Kidney epithelial cell (primary cell): ENCODE measurements around the gene TTLL6. TPM values are rescaled to one million over a fixed set of nuclear protein-coding genes. Genes with fewer than 3 reads are reported as not detected.

Experiments used
- DNase-seq: peaks from one replicate; pipeline ENCODE4 v3.0.0-alpha.2; 2010; ENCODE audit warnings: low read depth
- H3K27me3 ChIP-seq: 2 replicates; pipeline ENCODE4 v1.6.0; 2011; ENCODE audit warnings: low read length; ENCODE audit not compliant: control insufficient read depth, insufficient read depth
- H3K36me3 ChIP-seq: 2 replicates; pipeline ENCODE4 v1.5.1; 2011; ENCODE audit warnings: low read length; ENCODE audit not compliant: control insufficient read depth, insufficient read depth
- H3K4me3 ChIP-seq: 2 replicates; pipeline ENCODE4 v1.5.1; 2011; ENCODE audit warnings: low read depth, mild to moderate bottlenecking, control low read depth, low read length
- total RNA-seq: library from RNA; depleted of rRNA; stranded (reverse); fragments of >200 nt; gene quantifications from 2 replicates; pipeline ENCODE4 v1.2.3, GENCODE V29; 2015
- TF ChIP-seq, protein P1 (sequence below): IDR thresholded peaks from 2 replicates; pipeline ENCODE4 v1.5.1; 2011; ENCODE audit warnings: mild to moderate bottlenecking, moderate library complexity, low read length, control low read depth, inconsistent platforms; ENCODE audit not compliant: insufficient read depth, poor library complexity, severe bottlenecking

TTLL6 gene
- total RNA-seq, 1 donor from 2014 or later: not detected

- peaks cover 20% of the 10 kb centered on the region for H3K27me3 ChIP-seq
- H3K4me3 ChIP-seq: no peak overlapping the region
Measured at GRCh38 chr17:48819466-48819865, 2.4 kb upstream of the TTLL6 start.

DNA sequence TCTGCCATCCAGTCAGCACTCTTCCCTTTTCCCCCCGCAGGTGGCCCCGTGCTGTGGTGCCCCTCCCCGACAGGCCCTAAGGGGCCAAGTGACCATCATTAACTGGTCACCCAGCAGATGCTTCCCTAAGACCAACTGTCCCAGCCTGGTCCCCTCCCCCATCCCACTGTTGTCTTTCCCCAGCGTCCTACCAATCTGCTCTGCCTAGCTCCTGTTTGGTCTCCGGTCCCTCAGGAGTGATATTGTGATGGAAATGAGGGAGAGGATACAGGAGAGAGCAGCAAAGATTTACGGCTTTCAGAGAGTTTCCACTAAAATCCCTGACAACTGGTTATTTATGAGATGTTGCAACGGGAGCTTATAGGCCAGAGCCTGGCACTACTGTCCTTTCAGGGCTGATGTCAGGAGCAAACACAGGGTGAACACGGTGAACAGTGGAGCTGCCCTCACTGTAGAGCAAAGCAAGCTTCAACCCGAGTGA lies 1.4 kb upstream of the TTLL6 start:
- no peak overlapping the region for H3K4me3 ChIP-seq
- TF ChIP-seq, protein P1, sequence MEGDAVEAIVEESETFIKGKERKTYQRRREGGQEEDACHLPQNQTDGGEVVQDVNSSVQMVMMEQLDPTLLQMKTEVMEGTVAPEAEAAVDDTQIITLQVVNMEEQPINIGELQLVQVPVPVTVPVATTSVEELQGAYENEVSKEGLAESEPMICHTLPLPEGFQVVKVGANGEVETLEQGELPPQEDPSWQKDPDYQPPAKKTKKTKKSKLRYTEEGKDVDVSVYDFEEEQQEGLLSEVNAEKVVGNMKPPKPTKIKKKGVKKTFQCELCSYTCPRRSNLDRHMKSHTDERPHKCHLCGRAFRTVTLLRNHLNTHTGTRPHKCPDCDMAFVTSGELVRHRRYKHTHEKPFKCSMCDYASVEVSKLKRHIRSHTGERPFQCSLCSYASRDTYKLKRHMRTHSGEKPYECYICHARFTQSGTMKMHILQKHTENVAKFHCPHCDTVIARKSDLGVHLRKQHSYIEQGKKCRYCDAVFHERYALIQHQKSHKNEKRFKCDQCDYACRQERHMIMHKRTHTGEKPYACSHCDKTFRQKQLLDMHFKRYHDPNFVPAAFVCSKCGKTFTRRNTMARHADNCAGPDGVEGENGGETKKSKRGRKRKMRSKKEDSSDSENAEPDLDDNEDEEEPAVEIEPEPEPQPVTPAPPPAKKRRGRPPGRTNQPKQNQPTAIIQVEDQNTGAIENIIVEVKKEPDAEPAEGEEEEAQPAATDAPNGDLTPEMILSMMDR: no peak

More at GRCh38 chr17:48819466-48819865, 2.4 kb upstream of the TTLL6 start:
- DNase-seq: no peak
- no peaks in the 10 kb centered on the region for H3K36me3 ChIP-seq
- TF ChIP-seq, protein P1: no peak

DNA sequence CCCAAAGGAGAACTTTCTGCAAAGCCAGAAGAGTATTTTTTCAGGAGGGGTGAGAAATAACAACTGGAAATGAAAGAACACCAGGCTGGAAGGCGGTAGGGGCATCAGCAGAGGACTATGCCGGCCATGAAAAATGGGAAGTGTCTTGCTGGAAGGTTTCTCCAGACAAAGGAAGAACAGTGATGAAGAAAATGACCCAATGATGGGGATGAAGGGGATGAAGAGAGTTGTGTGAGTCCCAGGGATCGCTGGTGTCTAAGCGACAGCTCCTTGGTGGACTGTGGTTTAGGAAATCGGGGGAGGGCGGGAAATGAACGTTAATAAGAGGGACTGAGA lies 623 bp downstream of the TTLL6 start:
- TF ChIP-seq, protein P1: no peak
- H3K27me3 ChIP-seq: peaks cover 22% of the 10 kb centered on the region
- H3K36me3 ChIP-seq: no peaks in the 10 kb centered on the region
- no peak for DNase-seq
- H3K4me3 ChIP-seq: peak overlapping the region; percentile 43

More for the DNA sequence above, 1.4 kb upstream of the TTLL6 start:
- Histone ChIP-seq H3K27me3 (peaks cover 20% of the 10 kb centered on the region), H3K36me3 (no peaks in the 10 kb centered on the region)
- DNase-seq: no peak

GRCh38 chr17:48815311-48815710 lies 1.7 kb downstream of the TTLL6 start:
- Histone ChIP-seq H3K36me3 (no peaks in the 10 kb centered on the region), H3K27me3 (peaks cover 22% of the 10 kb centered on the region), H3K4me3 (no peak overlapping the region)
- TF ChIP-seq, protein P1: no peak
- DNase-seq: no peak

GRCh38 chr17:48814504-48814903 lies 2.5 kb downstream of the TTLL6 start:
- no peaks in the 10 kb centered on the region for H3K36me3 ChIP-seq
- H3K4me3 ChIP-seq: no peak overlapping the region
- DNase-seq: no peak
- peaks cover 22% of the 10 kb centered on the region for H3K27me3 ChIP-seq
- TF ChIP-seq, protein P1: peak; percentile 79

DNA sequence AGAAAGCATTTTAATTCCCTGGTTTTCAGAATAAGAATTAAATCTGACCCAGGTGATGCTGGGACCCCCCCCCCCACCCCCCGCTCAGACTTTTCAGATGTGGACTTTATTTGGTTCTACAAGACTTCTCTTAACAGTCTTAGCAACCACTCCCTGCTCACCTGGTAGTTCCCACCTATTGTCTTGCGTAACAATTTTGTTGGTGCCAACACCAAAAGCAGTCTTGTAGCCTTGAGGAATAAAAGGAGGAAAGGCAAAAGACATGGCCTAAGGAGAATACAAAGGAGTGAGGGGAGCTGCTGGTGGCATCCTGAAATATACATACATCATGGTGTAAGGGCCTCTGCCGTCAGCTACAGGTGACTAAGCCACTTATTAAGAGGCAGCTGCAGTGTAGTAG lies 5.0 kb downstream of the TTLL6 start:
- no peak for DNase-seq
- TF ChIP-seq, protein P1: no peak
- H3K27me3 ChIP-seq: peaks cover 10% of the 10 kb centered on the region
- no peak overlapping the region for H3K4me3 ChIP-seq
- H3K36me3 ChIP-seq: no peaks in the 10 kb centered on the region
